MM.1S (cell line): ENCODE data around the gene CD48.

Source experiments
- DNase-seq: peaks from one replicate; pipeline ENCODE4 v3.0.0-alpha.2; 2015
- H2AFZ ChIP-seq: fragments of 300-600 bp; sonication (generic); 2 replicates; pipeline ENCODE4 v1.6.0; 2016; ENCODE audit warnings: antibody characterized with exemption, low read length
- H3F3A ChIP-seq: fragments of 300-600 bp; sonication (generic); 2 replicates; pipeline ENCODE4 v1.6.1; 2016; ENCODE audit warnings: mild to moderate bottlenecking, antibody characterized with exemption, low read length, moderate library complexity, mixed read lengths; ENCODE audit not compliant: insufficient read depth
- H3K27ac ChIP-seq: fragments of 300-600 bp; sonication (generic); 2 replicates; pipeline ENCODE4 v1.5.1; 2016; ENCODE audit warnings: mild to moderate bottlenecking, low read length
- H3K27me3 ChIP-seq: fragments of 300-600 bp; sonication (generic); replicated peaks from 2 replicates; pipeline ENCODE4 v1.6.0; 2016; ENCODE audit warnings: low read length; ENCODE audit not compliant: insufficient read depth
- H3K36me3 ChIP-seq: fragments of 300-600 bp; sonication (generic); replicated peaks from 2 replicates; pipeline ENCODE4 v1.6.1; 2016; ENCODE audit warnings: mild to moderate bottlenecking, low read length, mixed read lengths; ENCODE audit not compliant: insufficient read depth
- H3K4me1 ChIP-seq: fragments of 300-600 bp; sonication (generic); 2 replicates; pipeline ENCODE4 v1.6.1; 2016; ENCODE audit warnings: low read length, mixed read lengths
- H3K4me2 ChIP-seq: fragments of 300-600 bp; sonication (generic); 2 replicates; pipeline ENCODE4 v1.6.0; 2016; ENCODE audit warnings: low read depth, low read length
- H3K4me3 ChIP-seq: fragments of 300-600 bp; sonication (generic); 2 replicates; pipeline ENCODE4 v1.5.1; 2016; ENCODE audit warnings: low read length, mixed read lengths
- H3K79me2 ChIP-seq: fragments of 300-600 bp; sonication (generic); 2 replicates; pipeline ENCODE4 v1.6.1; 2016; ENCODE audit warnings: mixed run types, low read length, mixed read lengths
- H3K9ac ChIP-seq: fragments of 300-600 bp; sonication (generic); 2 replicates; pipeline ENCODE4 v1.6.1; 2016; ENCODE audit warnings: low read length, mixed read lengths
- H3K9me2 ChIP-seq: fragments of 300-600 bp; sonication (generic); replicated peaks from 2 replicates; pipeline ENCODE4 v1.6.1; 2016; ENCODE audit warnings: mild to moderate bottlenecking, low read length, mixed read lengths; ENCODE audit not compliant: insufficient read depth
- H3K9me3 ChIP-seq: fragments of 300-600 bp; sonication (generic); replicated peaks from 2 replicates; pipeline ENCODE4 v1.6.1; 2016; ENCODE audit warnings: mild to moderate bottlenecking, low read length, mixed read lengths; ENCODE audit not compliant: insufficient read depth
- H4K20me1 ChIP-seq: fragments of 300-600 bp; sonication (generic); 2 replicates; pipeline ENCODE4 v1.6.1; 2016; ENCODE audit warnings: mild to moderate bottlenecking, low read length, moderate library complexity, mixed read lengths; ENCODE audit not compliant: insufficient read depth
- EZH2 ChIP-seq: fragments of 300-600 bp; sonication (generic); optimal IDR thresholded peaks from 2 replicates; pipeline ENCODE3; 2017; ENCODE audit warnings: low read depth, mild to moderate bottlenecking, antibody characterized with exemption, low read length, mixed read lengths
- EZH2phosphoT487 ChIP-seq: fragments of 300-600 bp; sonication (generic); IDR thresholded peaks from 2 replicates; pipeline ENCODE4 v1.6.1; 2018; ENCODE audit warnings: antibody characterized with exemption, low read length
- TF ChIP-seq, protein P1 (sequence below): fragments of 300-600 bp; sonication (generic); IDR thresholded peaks from 2 replicates; pipeline ENCODE4 v1.5.1; 2016; ENCODE audit warnings: antibody characterized with exemption, low read length, mixed read lengths

The CD48 gene

DNA sequence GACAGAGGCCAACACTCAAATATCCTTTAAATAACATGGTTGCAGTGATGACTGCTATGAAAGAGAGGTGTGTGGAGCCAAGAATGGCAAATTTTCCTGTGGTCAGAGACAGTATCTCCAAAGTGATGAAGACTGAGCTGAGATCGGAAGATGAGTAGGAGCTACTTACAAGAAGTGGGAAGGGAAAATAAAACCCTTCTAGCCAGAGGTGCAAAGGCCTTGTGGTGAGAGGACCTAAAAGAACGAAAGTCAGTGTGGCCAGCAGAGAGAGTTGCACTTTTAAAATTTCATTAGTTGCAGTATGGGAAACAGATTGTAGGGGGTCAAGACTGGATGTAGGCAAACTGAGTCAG lies 45.2 kb upstream of the CD48 start:
- no peak overlapping the region for H3K4me3 ChIP-seq

DNA sequence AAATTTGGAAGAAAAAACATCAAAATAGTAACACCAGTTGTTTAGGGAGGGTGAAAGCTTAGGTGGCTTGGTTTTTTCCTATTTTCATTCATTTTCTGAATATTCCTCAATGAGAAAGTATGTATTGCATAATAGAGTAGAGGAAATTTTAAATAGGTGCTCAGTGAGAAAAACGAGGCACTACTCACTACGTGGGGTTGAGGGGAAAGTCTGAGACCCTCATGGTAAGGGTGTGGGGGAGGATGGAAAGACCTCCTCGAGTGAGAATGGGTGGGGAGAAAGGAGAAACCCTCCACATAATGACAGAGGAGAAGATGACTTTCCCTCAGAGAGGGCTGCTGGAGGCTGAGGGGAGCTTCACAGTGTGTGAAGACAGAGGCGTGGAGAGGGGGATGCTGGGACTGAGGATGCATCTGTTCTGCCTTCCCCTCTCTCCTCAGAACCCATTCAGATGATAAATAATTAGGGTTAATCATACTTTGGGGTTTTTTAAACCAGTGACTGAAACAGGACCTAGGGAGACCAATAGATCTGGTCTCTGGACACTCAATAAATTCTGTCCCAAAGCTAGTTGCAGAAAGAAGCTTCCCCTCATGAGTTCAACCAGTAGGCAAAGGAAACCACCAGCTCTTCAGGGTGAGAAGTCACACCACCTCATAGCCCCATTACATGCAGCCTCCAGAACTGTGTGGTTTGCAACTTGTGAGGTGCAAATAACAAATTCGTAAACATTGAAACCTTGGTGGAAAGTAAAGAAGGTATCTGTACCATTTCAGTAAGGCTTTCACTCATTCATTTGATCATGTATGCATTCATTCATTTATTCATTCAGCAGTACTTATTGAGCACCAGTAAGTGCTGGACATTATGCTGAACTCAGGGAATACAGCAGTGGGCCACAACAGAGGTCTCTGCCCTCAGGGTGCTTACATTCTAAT lies 44.6 kb upstream of the CD48 start:
- TF ChIP-seq, protein P1, sequence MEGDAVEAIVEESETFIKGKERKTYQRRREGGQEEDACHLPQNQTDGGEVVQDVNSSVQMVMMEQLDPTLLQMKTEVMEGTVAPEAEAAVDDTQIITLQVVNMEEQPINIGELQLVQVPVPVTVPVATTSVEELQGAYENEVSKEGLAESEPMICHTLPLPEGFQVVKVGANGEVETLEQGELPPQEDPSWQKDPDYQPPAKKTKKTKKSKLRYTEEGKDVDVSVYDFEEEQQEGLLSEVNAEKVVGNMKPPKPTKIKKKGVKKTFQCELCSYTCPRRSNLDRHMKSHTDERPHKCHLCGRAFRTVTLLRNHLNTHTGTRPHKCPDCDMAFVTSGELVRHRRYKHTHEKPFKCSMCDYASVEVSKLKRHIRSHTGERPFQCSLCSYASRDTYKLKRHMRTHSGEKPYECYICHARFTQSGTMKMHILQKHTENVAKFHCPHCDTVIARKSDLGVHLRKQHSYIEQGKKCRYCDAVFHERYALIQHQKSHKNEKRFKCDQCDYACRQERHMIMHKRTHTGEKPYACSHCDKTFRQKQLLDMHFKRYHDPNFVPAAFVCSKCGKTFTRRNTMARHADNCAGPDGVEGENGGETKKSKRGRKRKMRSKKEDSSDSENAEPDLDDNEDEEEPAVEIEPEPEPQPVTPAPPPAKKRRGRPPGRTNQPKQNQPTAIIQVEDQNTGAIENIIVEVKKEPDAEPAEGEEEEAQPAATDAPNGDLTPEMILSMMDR = no peak
- no peak for TF ChIP-seq EZH2
- no peak for TF ChIP-seq EZH2phosphoT487
- Histone ChIP-seq H2AFZ (no peak overlapping the region), H3K79me2 (peaks cover 4% of the 10 kb centered on the region), H3K4me1 (no peaks in the 10 kb centered on the region), H3F3A (peaks cover 52% of the 10 kb centered on the region), H3K27me3 (no peaks in the 10 kb centered on the region), H3K36me3 (peaks cover 19% of the 10 kb centered on the region), H3K4me3 (no peak overlapping the region), H3K4me2 (no peak overlapping the region), H3K9me2 (no peaks in the 10 kb centered on the region), H3K9ac (no peak overlapping the region), H4K20me1 (0 out of 2 replicates have a peak, but pooled peaks cover 6% of the 10 kb centered on the region), H3K9me3 (no peaks in the 10 kb centered on the region), H3K27ac (no peak overlapping the region; the same call in 1 of the 2 replicates)
- DNase-seq = no peak

More for the DNA sequence above, 45.2 kb upstream of the CD48 start:
- Histone ChIP-seq H3K9ac (no peak overlapping the region), H3K27me3 (no peaks in the 10 kb centered on the region), H3K9me3 (no peaks in the 10 kb centered on the region), H3K4me2 (no peak overlapping the region), H2AFZ (no peak overlapping the region), H3K9me2 (no peaks in the 10 kb centered on the region), H3K36me3 (peaks cover 16% of the 10 kb centered on the region), H3K4me1 (no peaks in the 10 kb centered on the region), H3K27ac (no peak overlapping the region), H4K20me1 (0 out of 2 replicates have a peak, but pooled peaks cover 6% of the 10 kb centered on the region), H3K79me2 (no peaks in the 10 kb centered on the region), H3F3A (peaks cover 52% of the 10 kb centered on the region)
- no peak for DNase-seq
- TF ChIP-seq EZH2 (no peak), EZH2phosphoT487 (no peak)
- TF ChIP-seq, protein P1 = no peak

- Histone ChIP-seq H3K27me3 (no peaks in the 10 kb centered on the region), H3K79me2 (peaks cover 11% of the 10 kb centered on the region), H3F3A (peaks cover 52% of the 10 kb centered on the region), H3K9ac (no peak overlapping the region), H3K36me3 (peaks cover 26% of the 10 kb centered on the region), H3K4me3 (no peak overlapping the region), H3K9me2 (no peaks in the 10 kb centered on the region), H2AFZ (no peak overlapping the region), H3K9me3 (no peaks in the 10 kb centered on the region), H3K27ac (no peak overlapping the region), H3K4me1 (no peaks in the 10 kb centered on the region), H4K20me1 (peaks cover 13% of the 10 kb centered on the region; the same call in 1 of the 2 replicates), H3K4me2 (no peak overlapping the region)
- TF ChIP-seq EZH2 (no peak), EZH2phosphoT487 (no peak)
- TF ChIP-seq, protein P1 = no peak
- no peak for DNase-seq
Observed at GRCh38 chr1:160755461-160755860, 43.8 kb upstream of the CD48 start.
